Measurements from ENCODE around the gene BTBD10.

The BTBD10 gene

DNA sequence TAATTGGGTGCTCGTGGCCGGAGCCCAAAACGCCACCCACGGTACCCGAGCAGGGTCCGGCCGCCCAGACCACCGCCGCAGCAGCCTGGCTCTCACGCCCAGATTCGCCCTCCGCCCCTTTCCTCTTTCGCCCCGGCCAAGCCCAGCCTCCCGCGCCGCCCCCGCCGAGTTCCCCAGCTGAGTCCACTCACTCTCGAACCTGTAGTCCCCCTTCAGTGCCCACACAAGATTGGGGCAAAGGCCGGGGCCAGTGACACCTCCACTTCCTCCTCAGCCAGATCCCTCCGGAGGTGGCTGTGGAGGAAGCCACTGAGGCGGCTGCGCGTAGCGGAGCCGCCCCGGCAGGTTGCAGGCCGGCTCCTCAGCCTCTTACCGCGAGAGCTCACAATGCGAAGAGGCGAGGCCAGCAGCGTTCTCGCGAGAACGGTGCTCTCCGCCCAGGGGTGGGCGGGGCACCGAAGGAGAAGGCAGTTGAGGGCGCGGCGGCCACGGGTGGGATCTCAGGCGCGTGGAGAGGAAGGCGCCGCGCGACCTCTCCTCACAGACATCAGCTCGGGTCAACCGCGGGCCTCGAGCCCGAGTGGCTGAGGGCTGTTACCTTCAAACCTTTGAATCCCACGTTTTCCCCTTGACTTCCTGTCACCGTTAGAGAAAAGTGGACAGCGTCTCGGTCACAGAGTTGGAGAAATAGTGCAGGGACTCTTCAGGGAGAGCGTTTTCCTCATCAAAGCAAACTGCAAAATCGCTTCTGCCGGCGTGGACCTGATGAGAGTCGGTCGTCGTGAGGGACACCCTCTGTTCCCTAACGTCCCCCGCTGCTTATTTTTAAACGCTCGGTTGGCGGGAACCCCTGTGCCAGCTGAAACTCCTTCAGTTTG is at the start of gene BTBD10:
Gene BTBD10, minus strand, starts transcription at position 322 of the 878 bp plus-strand sequence. CDS start 18,098 bp downstream, outside the sequence.
- peak; percentile 95 for DNase-seq

DNA sequence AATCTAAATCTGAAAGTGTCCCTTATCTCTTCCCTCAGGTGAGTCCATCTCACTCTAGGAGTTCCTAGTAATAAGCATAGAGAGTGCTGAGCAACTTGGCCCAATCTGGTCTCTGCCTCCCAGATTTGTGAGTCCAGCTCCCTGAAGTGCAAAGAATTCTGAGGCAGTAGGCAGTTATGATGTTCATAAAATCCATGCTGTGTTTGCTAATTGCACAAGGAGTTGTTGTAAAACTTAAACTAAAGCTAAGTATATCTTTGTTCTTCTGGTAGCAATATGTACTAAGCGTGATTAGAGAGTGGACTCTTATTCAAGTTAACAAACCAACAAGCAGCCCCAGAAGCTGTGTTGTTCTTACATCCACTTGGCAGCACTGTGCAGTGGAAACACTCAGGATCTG is 40.4 kb upstream of the BTBD10 start:
- DNase-seq = no peak

DNA sequence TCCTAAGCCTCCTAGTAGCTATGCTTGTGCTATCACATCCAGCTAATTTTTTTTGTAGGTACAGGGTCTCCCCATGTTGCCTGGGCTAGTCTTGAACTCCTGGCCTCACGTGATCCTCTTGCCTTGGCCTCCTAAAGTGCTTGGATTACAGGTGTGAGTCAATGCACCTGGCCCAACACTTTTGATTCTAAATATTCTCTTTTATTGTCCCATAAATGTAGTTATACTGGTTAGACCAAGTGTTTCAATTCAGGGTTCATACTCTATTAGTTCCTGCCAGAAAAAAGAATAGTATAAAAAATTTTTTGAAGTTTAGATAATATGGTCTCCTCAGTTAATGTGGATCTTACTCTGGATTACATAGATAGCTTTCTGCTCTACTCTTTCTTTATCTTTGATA is 39.5 kb upstream of the BTBD10 start:
- DNase-seq = no peak

DNA sequence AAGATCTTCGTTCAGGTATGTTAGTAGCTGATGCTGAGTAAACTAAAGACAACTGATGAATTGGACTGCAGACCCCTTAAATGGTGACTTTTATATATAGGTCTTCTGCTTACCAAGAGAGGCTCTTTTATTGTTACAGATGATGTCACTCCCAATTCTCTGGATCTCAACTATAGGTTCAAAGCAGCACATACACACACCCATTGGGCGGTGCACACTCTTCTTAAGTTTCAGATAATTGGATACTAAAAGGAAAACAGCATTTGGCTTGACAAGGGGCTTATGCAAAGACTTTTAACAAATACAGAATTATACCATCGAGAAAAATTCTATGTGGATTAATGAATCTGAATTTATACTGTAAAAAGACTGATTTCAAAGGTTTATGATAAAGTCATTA is 32.9 kb upstream of the BTBD10 start, which contains the start of gene PTH:
Gene PTH, minus strand, starts transcription at position 69 of the 400 bp plus-strand sequence. CDS start 3,142 bp downstream, outside the sequence.
- DNase-seq = peak; percentile 66

DNA sequence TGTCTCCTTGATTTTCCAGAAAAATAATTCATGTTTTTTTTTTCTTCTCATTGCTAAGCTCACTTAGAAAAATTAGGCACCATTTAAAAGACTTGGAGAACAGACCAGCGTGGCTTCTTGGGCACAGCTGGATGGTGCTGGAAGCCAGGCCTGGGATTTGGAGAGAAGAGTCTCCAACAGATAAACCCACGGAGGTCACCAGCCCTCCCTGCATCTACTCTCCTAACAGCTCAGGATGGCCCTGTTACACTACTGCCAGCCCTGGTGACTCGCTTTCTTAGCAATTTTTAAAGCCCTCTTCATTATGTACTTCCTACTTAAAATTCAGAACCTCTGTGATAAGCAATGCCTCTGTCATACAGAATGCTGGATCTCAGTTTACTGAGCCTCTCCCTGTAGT is 31.0 kb upstream of the BTBD10 start:
- DNase-seq = no peak

DNA sequence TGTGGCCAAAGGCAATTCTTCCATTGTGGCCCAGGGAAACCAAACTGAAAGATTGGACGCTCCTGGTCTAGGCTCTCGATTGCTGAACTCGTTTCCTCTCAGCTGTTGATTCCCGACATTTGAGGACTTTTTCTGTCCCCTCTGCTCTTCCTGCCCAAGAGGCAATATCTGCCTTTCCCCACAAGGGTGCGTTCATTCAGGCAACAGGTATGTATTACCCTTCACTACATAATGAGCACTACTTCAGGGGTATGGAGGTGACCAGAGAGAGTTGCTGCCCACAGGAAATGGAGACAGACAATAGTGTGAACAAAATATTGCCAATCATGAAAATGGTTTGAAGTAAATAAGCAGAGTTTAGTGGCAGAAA is 24.6 kb upstream of the BTBD10 start:
- peak; percentile 19 for DNase-seq

DNA sequence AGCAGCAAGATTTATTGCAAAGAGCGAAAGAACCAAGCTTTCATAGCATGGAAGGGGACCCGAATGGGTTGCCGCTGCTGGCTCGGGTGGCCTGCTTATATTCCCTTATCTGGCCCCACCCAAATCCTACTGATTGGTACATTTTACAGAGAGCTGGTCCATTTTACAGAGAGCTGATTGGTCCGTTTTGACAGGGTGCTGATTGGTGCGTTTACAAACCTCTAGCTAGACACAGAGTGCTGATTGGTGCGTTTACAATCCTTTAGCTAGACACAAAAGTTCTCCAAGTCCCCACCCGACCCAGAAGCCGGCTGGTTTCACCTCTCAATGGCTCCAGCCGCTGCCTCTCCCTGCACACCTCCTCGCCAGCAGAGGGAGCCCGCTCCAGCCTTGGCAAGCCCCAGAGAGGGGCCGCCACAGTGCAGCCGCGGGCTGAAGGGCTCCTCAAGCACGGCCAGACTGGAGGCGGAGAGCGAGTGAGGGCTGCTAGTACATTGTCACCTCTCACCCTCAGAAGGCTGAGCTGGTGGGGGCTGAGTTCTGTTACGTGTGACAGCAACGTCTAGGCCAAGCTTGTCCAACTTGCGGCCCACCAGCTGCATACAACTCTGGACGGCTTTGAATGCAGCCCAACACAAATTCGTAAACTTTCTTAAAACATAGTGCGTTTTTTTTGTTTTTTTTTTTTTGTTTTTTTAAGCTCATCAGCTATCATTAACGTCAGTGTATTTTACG is 24.1 kb upstream of the BTBD10 start:
- peak; percentile 17 for DNase-seq

DNA sequence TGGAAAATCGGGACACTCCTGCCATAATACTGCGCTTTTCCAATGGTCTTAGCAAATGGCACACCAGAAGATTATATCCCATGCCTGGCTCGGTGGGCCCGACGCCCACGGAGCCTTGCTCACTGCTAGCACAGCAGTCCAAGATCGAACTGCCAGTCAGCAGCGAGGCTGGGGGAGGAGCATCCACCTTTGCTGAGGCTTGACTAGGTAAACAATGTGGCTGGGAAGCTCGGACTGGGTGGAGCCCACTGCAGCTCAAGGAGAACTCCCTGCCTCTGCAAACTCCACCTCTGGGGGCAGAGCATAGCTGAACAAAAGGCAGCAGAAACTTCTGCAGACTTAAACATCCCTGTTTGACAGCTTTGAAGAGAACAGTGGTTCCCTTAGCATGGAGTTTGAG is 17.2 kb upstream of the BTBD10 start:
- DNase-seq = no peak

DNA sequence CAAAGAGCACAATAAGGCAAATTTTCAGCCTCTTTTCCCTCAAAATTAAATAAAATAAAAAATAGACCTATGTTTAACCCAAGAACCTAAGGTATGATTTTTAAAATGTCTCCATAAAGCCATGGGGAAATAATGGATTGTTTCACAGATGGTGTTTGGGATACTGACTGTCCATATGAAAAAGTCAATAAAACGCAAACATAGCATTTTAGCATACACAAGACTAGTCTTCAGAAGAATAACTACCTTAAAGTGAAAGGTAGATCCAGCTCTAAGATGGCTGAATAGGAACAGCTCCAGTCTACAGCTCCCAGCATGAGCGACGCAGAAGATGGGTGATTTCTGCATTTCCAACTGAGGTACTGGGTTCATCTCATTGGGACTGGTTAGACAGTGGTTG is 16.7 kb upstream of the BTBD10 start:
- no peak for DNase-seq

DNA sequence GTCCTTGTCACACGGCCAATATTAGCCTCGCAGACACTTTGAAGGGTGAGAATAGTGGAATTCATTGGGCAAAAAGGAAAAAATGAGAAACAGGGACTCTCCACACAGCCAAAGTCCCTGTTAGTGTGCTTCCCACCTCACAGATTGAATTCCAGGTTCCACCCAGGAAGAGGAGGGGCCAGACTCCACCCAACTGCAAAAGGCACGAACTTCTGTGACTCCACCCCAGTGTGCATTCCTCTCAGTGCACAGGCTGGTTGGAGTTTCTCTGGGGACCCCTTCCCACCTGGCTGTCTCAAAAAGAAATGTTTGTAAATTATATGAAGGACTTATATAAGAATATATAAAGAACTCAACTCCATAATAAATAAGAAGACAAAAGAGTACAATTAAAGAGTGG is 12.1 kb upstream of the BTBD10 start:
- DNase-seq = no peak

DNA sequence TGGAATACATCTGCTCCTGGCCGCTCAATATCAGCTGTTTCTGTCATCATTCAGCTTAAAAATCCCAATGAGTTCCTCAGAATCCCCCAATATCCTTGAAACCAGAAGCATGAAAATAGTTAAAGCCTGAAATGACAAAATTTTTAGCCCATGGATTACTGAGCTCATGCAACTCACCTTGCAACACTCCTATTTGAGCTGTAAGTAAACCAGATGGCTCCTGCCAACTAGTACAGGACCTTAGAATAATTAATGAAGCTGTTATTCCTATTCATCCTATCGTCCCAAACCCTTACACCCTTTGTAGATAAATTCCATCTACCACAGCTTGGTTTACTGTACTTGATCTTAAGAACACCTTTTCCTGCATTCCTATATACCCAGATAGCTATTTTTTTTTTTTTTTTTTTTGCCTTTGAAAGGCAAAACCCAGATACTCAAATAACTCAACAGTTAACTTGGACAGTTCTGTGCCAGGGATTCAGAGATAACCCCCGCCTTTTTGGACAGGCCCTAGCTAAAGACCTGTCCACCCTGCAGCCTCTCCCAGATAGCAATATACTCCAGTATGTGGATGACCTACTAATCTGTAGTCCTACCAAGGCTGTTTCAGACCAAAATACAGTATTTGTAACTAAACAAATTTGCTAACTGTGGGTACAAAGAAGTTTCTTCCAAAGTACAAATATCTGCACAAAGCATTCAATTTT is 10.1 kb upstream of the BTBD10 start:
- no peak for DNase-seq

DNA sequence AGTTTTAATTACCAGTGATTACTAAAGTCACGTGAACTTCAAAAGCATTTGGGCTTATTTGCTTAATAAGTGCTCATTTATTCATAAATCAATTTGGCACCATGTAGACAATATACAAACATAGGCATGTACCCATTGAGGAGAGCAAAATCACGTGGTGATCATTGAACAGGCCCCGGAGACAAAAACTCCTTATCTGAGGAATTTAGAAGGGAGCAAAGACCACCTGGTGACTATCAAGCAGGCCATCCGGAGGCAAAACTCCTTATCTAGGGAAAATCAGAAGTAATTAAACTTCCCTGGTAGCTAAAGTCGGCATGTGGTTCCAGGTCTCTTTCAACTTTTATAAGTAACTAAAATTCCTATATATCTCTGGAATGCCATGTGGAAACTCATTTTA is 5.7 kb upstream of the BTBD10 start:
- DNase-seq = no peak

DNA sequence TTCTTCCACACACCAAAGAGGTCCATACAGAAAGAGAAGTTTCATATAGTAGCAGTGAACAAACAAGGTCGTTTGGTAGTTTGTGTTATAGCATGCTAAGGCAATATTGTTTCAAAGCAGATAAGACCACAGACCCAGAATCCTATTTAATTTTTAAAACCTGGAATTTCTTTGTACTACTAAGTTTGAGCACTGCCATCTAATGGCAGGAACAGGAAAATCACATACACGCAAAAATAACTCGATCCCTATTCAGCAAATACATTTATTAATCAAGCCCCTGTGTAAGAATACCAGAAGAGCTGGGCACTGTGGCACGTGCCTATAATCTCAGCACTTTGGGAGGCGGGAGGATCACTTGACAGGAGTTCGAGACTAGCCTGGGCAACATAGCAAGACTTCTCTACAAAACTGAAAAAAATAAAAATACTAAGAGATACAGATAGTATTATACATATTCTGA is 2.9 kb upstream of the BTBD10 start:
- peak; percentile 46 for DNase-seq

DNA sequence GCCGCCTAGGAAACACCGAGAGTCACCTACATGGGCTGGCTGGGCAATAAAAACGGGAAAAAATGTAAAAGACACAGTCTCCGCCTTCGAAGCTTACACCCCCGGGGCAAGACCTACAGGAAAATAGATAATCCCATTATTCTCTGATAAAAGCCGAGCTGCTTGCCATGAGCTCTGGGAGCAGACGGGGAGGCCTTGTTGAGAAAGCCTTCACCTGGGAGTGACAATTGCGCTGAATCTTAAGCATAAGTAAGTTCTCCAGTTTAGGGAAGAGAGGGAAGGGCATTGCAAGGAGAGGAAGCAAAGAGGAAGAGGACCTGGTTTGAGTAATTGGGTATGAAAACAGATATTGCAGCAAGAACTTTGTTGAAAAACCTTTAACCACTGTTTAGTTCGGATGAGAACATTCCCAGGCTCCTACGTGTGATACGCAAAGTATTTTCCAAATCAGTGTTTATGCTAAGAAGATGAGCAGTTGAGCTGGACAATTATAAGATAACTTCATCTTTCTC is 813 bp upstream of the BTBD10 start:
- DNase-seq = peak; percentile 84

DNA sequence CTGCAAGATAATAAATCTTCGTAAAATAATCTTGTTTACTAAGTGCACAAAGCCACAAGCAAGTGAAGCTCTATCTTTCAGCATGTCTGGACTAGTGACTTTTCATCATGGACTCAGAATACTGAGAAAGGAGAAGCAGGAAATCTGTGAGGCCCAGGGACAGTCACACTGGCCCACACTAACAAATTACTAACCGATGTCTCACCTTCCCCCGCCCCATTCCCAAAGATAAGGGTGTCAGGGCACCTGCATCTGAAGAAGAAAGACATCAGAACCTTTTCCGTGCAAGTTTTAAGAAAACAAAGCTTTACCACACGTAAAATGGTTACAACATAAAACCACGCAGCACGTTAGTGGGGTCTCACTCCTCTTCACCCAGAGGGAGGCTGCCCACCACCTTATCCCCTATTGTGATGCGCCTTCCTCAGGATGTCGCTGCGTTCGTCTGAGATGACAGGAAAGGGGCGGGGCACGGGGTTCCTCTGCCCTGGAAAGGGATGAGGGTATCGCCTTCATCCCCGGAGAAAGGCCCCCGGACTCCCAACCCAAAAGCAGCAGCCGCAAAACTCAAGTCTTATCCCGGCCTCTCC is 616 bp downstream of the BTBD10 start:
- peak; percentile 78 for DNase-seq

DNA sequence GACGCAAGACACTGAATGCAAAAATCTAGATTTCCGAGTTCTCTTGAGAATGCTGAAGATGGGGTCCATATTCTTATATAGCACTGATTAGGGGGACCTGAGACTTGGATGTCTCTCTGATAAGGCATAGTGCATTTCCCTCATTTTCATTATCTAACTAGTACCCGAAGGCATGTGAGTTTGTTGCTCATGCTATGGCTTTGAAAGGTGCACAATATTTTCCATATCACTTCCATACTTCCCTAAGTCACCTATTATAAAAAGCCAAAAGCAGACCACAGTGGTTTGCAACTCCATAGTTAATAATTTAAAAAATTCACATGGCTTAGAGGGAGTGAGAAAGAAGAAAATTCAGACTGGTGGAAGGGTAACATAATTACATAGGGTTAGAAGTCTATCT is 1.7 kb downstream of the BTBD10 start:
- DNase-seq = peak; percentile 0

DNA sequence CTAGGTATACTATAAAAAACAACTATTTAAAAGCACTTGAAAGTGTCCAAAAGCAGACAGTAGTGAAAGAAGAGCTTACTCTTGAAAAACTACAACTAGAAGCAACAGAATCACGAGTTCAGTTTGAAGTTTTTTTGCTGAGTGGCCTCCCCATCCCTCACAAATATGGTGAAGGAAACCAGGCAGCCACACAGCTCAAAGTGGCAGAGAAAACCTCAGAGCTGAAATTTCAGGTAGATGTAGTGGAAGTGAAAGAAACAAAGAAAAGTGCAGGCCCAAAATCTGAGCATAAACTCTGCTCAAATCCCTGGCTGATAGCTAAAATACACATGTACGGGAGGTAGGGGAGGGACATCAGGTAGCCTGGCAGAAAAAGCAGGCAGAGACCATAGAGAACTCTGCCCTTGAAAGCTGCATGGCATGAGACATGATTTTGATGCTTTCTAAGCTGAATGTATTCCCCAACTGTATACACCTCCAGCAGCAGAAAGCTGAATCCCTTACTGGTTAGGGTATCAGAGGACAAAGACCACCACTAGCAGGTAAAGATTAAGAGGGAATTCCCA is 12.1 kb downstream of the BTBD10 start:
- no peak for DNase-seq

DNA sequence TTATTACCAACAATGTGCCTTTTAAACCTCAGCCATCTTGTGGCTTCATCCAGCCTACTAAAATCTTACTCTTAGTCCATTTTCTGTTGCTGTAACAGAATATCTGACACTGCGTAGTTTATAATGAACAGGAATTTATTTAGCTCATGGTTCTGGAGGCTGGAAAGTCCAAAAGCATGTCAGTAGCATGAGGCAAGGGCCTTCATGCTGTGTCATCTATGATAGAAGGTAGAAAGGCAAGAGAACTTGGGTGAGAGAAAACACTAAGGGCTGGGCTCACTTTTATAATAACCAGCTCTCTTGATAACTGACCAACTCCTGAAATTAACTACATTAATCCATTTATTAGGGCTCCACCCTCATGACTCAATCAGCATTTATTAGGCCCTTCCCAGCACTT is 13.5 kb downstream of the BTBD10 start:
- DNase-seq = no peak

DNA sequence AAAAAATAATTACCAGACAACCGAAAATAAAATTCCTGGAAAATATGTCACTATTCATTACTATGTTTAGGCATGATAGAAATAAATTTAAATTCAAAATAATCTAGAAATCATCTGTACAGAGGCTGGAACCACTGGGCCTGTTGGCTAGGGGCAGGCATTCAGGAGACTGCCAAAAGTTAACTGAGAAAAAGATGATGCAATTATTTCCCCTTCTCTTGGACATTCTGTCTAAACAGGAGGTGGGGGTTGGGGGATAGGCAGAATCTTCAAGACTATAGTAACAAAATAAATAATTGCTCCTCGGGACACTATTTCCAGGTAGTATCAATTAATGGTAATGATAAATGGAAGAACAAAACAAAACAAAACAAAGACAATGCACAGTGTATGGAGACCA is 14.1 kb downstream of the BTBD10 start:
- DNase-seq = no peak

DNA sequence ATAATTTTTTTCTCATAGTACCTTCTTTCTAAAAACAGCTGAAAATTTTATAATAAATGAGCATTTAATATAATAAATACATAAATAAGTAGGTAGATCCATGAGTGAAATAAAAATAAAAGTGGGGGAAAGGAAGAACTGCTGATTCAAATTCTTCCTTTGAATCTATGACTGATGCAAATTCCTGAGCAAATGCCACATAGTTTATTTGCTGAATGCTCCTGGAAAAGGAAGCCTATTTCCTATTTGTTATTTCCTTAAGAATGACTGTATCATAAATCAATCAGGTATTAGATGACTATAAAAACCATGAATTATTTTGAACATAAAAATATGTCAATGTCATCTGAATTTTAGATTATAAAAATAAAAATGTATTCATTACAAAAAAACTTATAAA is 16.6 kb downstream of the BTBD10 start:
- DNase-seq = no peak

DNA sequence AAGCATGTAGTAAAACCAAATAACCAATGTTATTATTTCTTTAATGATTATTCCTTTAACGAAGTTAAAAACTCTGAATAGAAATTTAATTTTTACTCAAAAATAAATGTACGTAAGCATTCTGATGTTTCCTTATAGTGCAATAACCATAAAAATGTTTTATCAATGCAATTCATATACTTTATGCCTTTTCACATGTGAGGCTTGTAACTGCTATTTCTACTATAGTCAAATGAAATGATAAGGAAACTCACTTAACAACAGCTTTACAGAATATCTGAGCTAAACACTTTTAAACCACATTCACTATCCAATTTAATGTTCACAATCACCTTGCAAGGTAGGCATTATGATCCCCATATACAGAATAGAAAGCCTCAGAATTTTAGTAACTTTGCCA is 17.4 kb downstream of the BTBD10 start:
- DNase-seq = no peak

DNA sequence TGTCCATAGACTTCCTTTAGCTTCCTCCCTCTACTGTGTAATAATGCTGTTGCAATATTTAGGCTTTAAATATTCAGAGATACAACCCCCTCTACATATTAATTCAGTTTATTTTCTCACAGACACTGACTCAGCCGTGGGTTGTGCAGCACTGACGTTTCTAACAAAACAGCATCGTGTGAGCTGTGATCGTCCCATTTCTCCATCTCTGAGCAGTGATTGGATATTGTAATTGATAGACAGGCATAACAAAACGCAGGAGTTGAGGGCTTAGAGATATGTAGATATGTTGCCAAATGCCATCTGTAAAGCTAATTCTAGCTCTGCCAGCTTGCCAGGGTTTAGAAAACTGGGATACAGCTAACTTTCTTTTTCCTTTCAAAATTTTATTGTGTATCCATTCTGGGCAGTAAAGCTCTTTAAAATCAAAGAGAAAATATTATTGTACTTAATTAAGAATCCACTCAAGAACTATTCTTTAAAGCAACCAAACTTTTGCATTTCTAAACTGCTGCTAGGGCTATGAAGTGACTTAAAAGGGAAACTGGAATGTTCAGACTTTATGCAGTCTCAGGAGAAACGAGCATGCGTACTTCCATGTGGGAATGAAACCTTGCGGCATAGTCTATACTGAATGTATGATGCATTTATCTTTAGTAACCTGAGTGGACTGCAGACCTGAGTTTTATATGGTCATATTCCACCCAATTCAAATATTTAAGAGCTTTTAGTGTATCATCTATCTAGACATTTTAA is 22.7 kb downstream of the BTBD10 start:
- DNase-seq = peak; percentile 61
